HG03280 (cell line): ENCODE measurements around the gene TTC33.
"Not testable (repeated sequence)": the region's sequence is repeated elsewhere in the genome, so short reads cannot be mapped to it uniquely, and the experiment has no call there.

ENCODE experiments used
- ATAC-seq: cut with Tn5 transposase; IDR thresholded peaks from one replicate; pipeline ENCODE4 v1.9.1; 2021; ENCODE audit warnings: mild to moderate bottlenecking, moderate library complexity; ENCODE audit not compliant: unreplicated experiment

Gene TTC33

GRCh38 chr5:40720069-40720468, 35.7 kb downstream of the TTC33 start:
- no peak for ATAC-seq

GRCh38 chr5:40717281-40717680, 38.5 kb downstream of the TTC33 start:
- no peak for ATAC-seq

GRCh38 chr5:40716590-40716989, 39.2 kb downstream of the TTC33 start:
- ATAC-seq, result no peak

GRCh38 chr5:40716000-40716399, 39.8 kb downstream of the TTC33 start:
- no peak for ATAC-seq

DNA sequence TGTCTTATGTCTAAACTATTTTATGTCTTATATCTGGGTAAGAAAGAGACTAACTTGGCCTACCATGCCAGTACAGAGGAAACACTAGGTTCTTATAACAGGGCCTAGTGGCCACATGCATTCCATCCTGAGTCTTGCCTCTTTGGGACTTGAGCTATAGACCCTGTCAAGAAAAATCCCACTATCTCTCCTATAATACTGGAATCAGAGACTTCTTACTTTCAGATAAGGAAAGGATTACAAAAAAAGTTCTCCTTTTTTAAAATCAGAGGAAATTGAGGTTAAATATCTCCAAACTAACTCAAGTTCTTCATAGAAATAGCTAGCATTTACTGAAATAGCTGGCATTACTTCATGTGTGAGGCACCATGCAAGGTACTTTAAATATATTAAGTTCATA, 41.8 kb downstream of the TTC33 start:
- ATAC-seq, result no peak

GRCh38 chr5:40710575-40710974, 45.2 kb downstream of the TTC33 start:
- ATAC-seq, result not testable (repeated sequence)

GRCh38 chr5:40705484-40705883, 50.3 kb downstream of the TTC33 start:
- not testable (repeated sequence) for ATAC-seq

DNA sequence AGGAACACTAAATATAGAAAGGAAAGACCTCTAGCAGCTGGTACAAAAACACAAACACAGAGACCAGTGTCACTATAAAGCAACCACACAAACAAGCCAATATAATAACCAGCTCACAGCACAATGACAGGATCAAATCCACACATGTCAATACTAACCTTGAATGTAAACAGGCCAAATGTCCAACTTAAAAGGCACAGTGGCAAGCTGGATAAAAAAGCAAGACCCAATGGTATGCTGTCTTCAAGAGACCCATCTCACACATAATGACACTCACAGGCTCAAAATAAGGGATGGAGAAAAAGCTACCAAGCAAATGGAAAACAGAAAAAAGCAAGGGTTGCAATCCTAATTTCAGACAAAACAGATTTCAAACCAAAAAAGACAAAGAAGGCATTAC, 53.7 kb downstream of the TTC33 start:
- ATAC-seq, result not testable (repeated sequence)

- no peak for ATAC-seq
Measured at GRCh38 chr5:40700116-40700782, 55.5 kb downstream of the TTC33 start.

DNA sequence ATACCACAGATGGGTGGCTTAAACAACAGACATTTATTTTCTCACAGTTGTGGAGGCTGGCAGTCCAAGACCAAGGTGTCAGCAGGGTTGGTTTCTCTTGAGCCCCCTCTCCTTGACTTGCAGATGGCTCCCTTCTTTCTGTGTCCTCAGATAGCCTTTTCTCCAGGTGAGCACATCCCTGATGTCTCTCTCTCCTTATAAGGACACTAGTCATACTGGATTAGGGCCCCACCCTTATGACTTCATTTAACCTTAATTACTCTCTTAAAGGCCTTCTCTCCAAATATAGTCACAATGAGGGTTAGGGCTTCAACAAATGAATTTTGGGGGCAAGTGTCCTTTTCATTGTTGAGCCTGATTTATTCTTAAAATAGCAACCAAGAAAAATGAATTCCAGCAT, 61.3 kb downstream of the TTC33 start:
- no peak for ATAC-seq

DNA sequence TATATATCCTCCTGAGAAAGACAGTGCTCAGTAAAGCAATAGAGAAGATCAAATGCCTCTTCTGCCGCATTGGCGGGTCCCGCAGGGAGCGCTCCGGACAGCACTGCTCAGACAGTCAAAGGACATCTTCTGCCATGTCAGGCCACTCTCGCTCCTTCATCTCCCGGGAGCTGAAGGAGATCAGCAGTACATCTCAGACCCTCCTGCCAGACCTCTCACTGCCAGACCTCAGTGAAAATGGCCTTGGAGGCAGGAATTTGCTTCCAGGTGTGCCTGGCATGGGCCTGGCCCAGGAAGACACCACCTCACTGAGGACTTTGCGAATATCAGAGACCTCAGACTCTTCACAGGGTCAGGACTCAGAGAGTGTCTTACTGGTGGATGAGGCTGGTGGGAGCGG, 63.9 kb downstream of the TTC33 start:
- ATAC-seq, result no peak

DNA sequence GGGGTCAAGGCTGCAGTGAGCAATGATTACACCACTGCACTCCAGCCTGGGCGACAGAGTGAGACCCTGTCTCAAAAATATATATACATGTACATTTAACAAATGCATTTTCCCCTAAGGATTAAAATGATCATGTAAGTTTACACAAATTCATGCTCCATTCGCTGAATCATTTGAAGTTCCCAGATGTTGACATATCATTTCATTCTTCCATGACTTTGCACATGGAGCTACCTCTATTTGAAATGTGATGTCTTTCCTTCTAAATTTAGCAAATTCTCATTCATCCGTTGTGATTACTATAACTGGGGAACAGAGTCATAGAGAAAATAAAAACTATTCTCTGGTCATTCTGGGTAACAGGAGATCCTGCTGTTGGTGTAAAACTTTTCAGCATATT, 65.5 kb downstream of the TTC33 start:
- ATAC-seq, result no peak

DNA sequence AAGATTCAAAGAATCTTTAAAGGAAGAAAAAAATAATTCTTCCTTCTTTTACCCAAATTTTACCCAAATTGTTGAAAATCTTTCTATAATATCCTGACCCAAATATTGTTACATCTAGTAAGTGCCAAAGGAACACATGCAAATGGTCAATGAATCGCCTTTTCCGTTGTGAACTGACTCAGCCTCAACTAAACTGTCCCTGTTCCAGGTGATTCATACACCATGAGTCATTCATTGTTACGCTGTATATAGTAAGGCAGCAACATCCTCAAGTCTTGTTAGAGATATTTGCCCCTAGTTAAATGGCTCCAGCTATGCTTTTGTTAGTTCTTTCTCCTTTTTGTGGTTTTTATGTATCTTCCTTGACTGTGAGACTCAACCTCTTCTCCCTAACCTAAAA, 66.3 kb downstream of the TTC33 start:
- peak; percentile 47 for ATAC-seq

GRCh38 chr5:40688996-40689395, 66.8 kb downstream of the TTC33 start:
- ATAC-seq, result no peak

GRCh38 chr5:40688127-40688761, 67.5 kb downstream of the TTC33 start:
- peak; percentile 83 for ATAC-seq

GRCh38 chr5:40687321-40687720, 68.4 kb downstream of the TTC33 start:
- ATAC-seq, result no peak

DNA sequence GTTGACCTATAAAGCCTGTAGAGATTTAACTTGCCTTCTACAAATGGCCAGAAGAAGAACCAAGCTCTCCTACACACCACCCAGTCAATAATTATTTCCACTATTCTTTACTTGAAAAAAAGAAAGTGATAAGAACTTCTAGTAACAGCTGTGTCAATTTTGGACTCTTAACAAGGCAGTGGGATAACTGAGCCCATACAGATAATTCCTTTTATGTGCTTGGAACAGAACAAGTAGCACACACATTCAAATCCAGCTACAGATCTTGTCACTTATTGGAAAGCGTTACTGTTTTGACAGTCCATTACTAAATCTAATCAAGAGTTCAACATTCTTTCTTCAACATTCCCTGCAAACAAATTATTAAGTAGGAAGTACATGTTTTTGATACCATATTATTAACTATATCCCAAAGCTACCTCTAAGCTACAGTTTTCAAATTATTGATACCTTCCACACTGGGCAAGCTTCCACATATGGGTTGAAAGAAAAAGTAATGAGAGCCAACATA, 69.7 kb downstream of the TTC33 start:
- no peak for ATAC-seq

GRCh38 chr5:40685193-40685592, 70.6 kb downstream of the TTC33 start:
- ATAC-seq, result no peak

DNA sequence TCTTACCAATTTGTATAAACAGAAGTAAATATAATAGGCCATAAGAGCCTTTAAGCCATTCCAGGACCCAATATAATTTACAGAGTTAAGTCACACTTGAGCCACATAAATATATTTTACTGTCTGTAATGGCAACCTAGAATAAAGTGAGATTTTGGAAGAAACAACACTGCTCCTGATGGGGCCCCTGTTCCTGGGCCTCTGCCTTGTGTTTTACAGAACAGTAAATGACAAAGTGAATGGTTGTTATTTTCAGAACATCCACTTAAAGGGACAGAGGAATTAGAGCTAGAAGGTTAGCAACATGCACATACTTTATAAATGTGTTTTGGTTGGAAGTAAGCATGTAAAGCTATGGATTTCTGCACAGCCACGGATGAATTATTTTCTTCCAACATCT, 72.5 kb downstream of the TTC33 start:
- no peak for ATAC-seq

- ATAC-seq, result no peak
Measured at GRCh38 chr5:40682154-40683017, 73.4 kb downstream of the TTC33 start.

- peak; percentile 33 for ATAC-seq
Measured at GRCh38 chr5:40681363-40682153, 74.2 kb downstream of the TTC33 start.
